KOPT-K1 (cell line): ENCODE measurements around the gene PIK3AP1.
"Not testable (repeated sequence)": the region's sequence is repeated elsewhere in the genome, so short reads cannot be mapped to it uniquely, and the experiment has no call there.

ENCODE experiments used
- H3K27ac ChIP-seq: fragments of 200-600 bp; sonication (generic); 2 replicates; pipeline ENCODE4 v1.5.1; 2016; ENCODE audit warnings: antibody characterized with exemption, mild to moderate bottlenecking, low read depth, low read length; ENCODE audit not compliant: poor library complexity, severe bottlenecking
- H3K36me3 ChIP-seq: fragments of 200-600 bp; sonication (generic); 2 replicates; pipeline ENCODE4 v1.5.1; 2017; ENCODE audit warnings: antibody characterized with exemption, mild to moderate bottlenecking, low read length, moderate library complexity; ENCODE audit not compliant: insufficient read depth
- H3K9me3 ChIP-seq: fragments of 200-600 bp; sonication (generic); 2 replicates; pipeline ENCODE4 v1.5.1; 2017; ENCODE audit warnings: antibody characterized with exemption, low read length, mild to moderate bottlenecking; ENCODE audit not compliant: insufficient read depth, poor library complexity, severe bottlenecking

The PIK3AP1 gene

GRCh38 chr10:96587264-96588059 lies 132.9 kb downstream of the PIK3AP1 start:
- Histone ChIP-seq H3K36me3 (peaks cover 5% of the 10 kb centered on the region), H3K27ac (peak overlapping the region; percentile 99)

DNA sequence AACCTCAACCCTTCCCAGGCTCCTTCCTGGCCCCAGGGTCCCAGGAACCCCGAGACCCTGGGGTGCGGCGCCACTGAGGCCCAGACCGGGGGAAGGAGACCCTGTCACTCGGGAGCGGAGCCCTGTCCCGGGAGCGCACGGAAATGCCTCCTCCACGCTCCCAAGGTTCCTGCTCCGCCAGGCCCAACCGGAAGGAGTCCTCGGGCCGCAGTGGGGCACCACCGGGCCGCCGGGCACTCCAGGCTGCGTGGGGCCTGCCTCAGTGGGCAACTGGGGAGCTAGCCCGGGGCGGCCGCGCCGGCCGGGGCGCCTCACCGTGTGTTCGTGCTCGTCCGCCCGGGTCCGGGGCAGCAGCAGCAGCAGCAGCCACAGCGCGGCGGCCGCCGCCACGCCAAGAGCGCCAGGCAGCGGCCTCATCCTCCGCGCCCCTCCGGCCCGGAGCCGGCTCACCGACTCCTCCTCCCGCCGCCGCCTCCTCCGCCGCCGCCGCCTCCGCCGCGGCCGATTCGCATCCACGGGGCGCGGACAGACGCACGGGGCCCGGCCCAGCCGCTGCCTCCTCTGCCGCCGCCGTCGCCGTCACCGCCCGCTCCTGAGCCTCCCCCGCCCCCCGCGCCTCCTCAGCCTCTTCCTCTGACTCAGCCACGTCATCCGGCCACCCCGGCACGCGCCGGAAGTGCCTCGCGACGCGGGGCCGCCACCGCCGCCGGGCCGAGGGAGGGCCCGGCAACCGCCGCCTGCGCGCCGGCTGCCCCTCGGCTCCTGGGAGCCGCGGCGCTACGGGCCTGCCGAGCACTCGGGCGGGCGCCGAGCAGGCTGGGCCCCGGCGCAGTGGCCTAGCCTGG lies 133.7 kb downstream of the PIK3AP1 start, which contains the start of gene TM9SF3:
TSS of gene TM9SF3 (minus strand) at position 594 of the 845 bp plus-strand sequence. CDS start at position 417, 177 bp downstream.
- Histone ChIP-seq H3K9me3 (no peaks in the 10 kb centered on the region), H3K27ac (peak within 1 kb of the TSS; percentile 99), H3K36me3 (peaks cover 5% of the 10 kb centered on the region)

More at GRCh38 chr10:96587264-96588059, 132.9 kb downstream of the PIK3AP1 start:
- H3K9me3 ChIP-seq: no peaks in the 10 kb centered on the region

GRCh38 chr10:96585736-96586418 lies 134.4 kb downstream of the PIK3AP1 start:
- Histone ChIP-seq H3K9me3 (no peaks in the 10 kb centered on the region), H3K36me3 (peaks cover 8% of the 10 kb centered on the region), H3K27ac (peak overlapping the region; percentile 99)

DNA sequence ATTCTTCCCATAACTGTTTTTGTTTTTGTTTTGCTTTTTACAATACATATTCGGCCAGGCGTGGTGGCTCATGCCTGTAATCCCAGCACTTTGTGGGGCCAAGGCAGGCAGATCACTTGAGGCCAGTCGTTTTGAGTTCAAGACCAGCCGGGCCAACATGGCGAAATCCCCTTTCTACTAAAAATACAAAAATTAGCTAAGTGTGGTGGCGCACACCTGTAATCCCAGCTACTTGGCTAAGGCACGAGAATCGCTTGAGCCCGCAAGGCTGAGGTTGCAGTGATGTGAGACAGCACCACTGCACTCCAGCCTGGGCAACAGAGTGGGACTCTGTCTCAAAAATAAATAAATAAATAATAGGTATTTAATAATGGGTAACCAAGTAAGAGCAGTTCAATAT lies 135.8 kb downstream of the PIK3AP1 start:
- peaks cover 10% of the 10 kb centered on the region for H3K36me3 ChIP-seq
- no peaks in the 10 kb centered on the region for H3K9me3 ChIP-seq
- H3K27ac ChIP-seq: no peak overlapping the region

DNA sequence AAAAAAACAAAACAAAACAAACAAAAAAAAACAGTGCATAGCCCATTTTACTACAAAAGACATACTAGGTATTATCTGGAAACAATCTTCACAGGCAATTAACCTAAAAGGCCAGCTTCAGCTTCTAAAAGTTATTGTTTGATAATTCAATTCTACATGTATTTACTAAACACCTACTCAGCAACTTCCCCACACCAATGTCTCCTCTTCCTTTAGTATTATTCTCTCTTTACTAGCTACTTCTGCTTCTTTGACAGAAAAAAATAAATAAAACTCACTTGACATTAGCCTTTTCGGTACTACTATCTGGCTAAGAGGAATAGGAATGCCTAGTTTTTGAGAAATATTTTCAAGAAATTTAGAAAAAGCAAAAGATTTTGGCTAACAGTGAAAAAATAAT lies 136.3 kb downstream of the PIK3AP1 start:
- Histone ChIP-seq H3K9me3 (no peaks in the 10 kb centered on the region), H3K36me3 (peaks cover 11% of the 10 kb centered on the region), H3K27ac (no peak overlapping the region)

- no peaks in the 10 kb centered on the region for H3K9me3 ChIP-seq
- H3K36me3 ChIP-seq: peaks cover 43% of the 10 kb centered on the region
- H3K27ac ChIP-seq: no peak overlapping the region
Measured at GRCh38 chr10:96579133-96579532, 141.2 kb downstream of the PIK3AP1 start.

DNA sequence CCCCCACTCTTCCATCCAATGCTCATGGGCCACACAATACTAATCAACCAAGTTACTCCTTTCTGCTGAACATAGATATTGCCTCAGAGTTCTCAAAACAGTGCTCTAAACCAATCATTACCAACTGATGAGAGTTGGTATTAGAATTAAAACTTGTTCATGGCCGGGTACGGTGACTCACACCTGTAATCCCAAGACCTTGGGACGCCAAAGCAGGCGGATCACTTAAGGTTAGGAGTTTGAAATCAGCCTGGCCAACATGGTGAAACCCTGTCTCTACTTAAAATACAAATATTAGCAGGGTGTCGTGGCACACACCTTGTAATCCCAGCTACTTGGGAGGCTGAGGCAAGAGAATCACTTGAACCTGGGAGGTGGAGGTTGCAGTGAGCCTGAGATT lies 141.7 kb downstream of the PIK3AP1 start:
- Histone ChIP-seq H3K9me3 (no peaks in the 10 kb centered on the region), H3K36me3 (peaks cover 44% of the 10 kb centered on the region), H3K27ac (no peak overlapping the region)

- Histone ChIP-seq H3K27ac (no peak overlapping the region), H3K9me3 (no peaks in the 10 kb centered on the region), H3K36me3 (peaks cover 45% of the 10 kb centered on the region)
Measured at GRCh38 chr10:96578022-96578421, 142.3 kb downstream of the PIK3AP1 start.

- peaks cover 54% of the 10 kb centered on the region for H3K36me3 ChIP-seq
- H3K9me3 ChIP-seq: no peaks in the 10 kb centered on the region
- H3K27ac ChIP-seq: no peak overlapping the region
Measured at GRCh38 chr10:96577069-96577468, 143.2 kb downstream of the PIK3AP1 start.

DNA sequence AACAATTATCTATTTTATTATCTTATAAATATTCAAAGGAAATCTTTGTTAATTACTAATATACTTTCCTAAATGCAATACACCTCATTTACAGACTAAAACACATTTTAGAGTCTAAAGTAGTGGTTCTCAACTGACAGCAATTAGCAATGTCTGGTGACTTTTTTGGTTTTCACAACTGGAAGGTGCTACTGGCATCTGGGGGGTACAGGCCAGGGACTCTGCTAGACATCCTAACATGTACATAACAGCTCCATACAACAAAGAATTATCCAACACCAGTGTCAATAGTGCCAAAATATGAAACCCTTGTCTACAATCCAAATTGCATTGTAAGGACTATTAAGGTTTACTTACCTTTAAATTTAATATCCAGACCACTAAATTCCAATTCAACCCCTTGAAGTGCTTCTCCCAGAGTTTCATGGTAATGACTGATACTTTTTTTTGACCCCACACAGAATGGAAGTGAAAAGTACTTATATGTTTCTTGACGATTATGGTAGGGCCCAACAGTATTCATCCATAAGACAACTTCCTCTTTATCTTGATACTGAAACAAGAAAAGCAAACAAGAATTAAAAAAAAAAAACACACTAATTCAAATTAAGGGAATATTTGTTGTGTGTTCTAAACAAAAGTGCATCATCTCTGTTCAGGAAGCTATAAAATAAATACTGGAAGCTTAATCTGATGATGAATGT lies 143.9 kb downstream of the PIK3AP1 start:
- Histone ChIP-seq H3K9me3 (no peaks in the 10 kb centered on the region), H3K27ac (no peak overlapping the region), H3K36me3 (peaks cover 60% of the 10 kb centered on the region)

DNA sequence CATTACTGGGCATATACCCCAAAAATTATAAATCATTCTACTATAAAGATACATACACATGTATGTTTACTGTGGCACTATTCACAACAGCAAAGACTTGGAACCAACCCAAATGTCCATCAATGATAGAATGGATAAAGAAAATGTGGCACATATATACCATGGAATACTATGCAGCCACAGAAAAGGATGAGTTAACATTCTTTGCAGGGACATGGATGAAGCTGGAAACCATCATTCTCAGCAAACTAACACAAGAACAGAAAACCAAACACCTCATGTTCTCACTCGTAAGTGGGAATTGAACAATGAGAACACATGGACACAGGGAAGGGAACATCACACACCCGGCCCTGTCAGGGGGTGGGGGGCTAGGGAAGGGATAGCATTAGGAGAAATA lies 145.8 kb downstream of the PIK3AP1 start:
- not testable (repeated sequence) for H3K27ac ChIP-seq, H3K9me3 ChIP-seq
- H3K36me3 ChIP-seq: peaks cover 58% of the 10 kb centered on the region

- Histone ChIP-seq H3K27ac (no peak overlapping the region), H3K36me3 (peaks cover 66% of the 10 kb centered on the region), H3K9me3 (no peaks in the 10 kb centered on the region)
Measured at GRCh38 chr10:96573036-96573435, 147.3 kb downstream of the PIK3AP1 start.

DNA sequence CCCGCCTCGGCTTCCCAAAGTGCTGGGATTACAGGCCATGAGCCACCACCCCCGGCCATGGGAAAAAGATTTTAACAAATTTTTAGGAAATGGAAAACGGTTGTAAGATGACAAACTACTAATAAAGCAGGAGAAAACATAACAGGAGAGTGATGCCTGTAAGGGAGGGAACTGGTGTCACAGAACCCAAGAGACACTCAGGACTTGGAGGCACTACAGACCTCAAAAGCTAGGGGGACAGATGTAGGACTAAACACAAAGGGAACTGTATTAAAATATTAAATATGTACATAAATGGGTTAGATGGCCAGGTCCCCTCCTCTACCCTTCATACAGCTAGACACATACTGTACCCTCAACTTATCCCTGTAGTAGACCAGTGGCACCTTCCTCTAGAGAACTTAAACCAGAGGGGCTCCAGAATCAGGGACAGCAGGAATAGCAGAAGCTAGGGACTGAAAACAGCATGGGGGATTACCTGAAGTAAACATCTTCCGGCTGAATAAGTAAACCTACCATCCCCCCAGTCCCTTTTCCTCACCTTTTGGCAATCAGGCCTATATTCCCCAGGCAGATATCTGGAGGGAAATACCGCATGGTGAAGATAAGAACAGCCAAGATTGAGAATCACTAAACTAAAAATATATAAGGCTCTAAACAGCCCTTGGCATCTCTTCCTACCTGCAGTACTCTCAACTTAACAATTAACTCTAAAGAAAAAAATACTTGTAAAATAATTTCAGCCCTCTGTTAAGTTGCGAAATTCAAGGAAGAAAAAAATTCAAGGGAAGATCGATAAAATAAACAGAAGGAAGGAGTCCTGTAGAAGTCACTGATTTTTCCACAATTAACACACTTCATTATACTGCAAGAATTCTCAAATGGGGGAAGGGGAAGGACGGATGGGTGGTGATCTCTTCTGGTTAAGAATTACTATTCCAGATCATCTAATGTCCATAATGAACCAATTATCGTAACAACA lies 149.0 kb downstream of the PIK3AP1 start:
- no peaks in the 10 kb centered on the region for H3K9me3 ChIP-seq
- peaks cover 76% of the 10 kb centered on the region for H3K36me3 ChIP-seq
- no peak overlapping the region for H3K27ac ChIP-seq
